Mesenchymal stem cell (in vitro differentiated cells and primary cell): Measurements from ENCODE around the gene TNFRSF1B.

Experiments
- DNase-seq: peaks from one replicate; pipeline ENCODE4 v3.0.0-alpha.2; 2013
- H2AFZ ChIP-seq: one replicate; pipeline ENCODE4 v1.6.1; 2013; ENCODE audit warnings: low read depth, mild to moderate bottlenecking, control low read depth, inconsistent platforms, low read length, moderate library complexity
- H2AK5ac ChIP-seq: 2 replicates; pipeline ENCODE4 v1.6.1; 2013; ENCODE audit warnings: low read length, moderate library complexity, mild to moderate bottlenecking, inconsistent platforms; ENCODE audit not compliant: severe bottlenecking
- H2BK120ac ChIP-seq: one replicate; pipeline ENCODE4 v1.6.1; 2013; ENCODE audit warnings: low read depth, mild to moderate bottlenecking, inconsistent platforms, low read length, moderate library complexity
- H2BK12ac ChIP-seq, 2 experiments: one replicate each; pipeline ENCODE4 v1.6.1; 2013; ENCODE audit warnings: inconsistent platforms in 2 of 2, low read length in 2 of 2, mild to moderate bottlenecking in 2 of 2, moderate library complexity in 2 of 2, control low read depth in 1 of 2
- H2BK15ac ChIP-seq: one replicate; pipeline ENCODE4 v1.6.1; 2013; ENCODE audit warnings: mild to moderate bottlenecking, low read depth, inconsistent platforms; ENCODE audit not compliant: poor library complexity, severe bottlenecking
- H2BK5ac ChIP-seq: 2 replicates; pipeline ENCODE4 v1.6.1; 2013; ENCODE audit warnings: low read depth, mild to moderate bottlenecking, low read length, control low read depth, inconsistent platforms; ENCODE audit not compliant: poor library complexity, severe bottlenecking
- H3K14ac ChIP-seq, 2 experiments: one replicate each; pipeline ENCODE4 v1.6.1; 2013; ENCODE audit warnings: inconsistent platforms in 2 of 2, low read length in 2 of 2, control low read depth in 1 of 2, mild to moderate bottlenecking in 1 of 2, moderate library complexity in 1 of 2
- H3K18ac ChIP-seq, 2 experiments: one replicate each; pipeline ENCODE4 v1.6.1; 2013; ENCODE audit warnings: inconsistent platforms in 2 of 2, low read length in 2 of 2, control low read depth in 1 of 2, low read depth in 1 of 2, mild to moderate bottlenecking in 1 of 2
- H3K23ac ChIP-seq, 2 experiments: one replicate each; pipeline ENCODE4 v1.6.1; 2013; ENCODE audit warnings: inconsistent platforms in 2 of 2, low read length in 2 of 2, mild to moderate bottlenecking in 2 of 2, moderate library complexity in 2 of 2, control low read depth in 1 of 2
- H3K27ac ChIP-seq: 2 replicates; pipeline ENCODE4 v1.5.1; 2013; ENCODE audit warnings: mild to moderate bottlenecking, moderate library complexity, low read length, control low read depth, inconsistent platforms; ENCODE audit not compliant: poor library complexity, severe bottlenecking
- H3K27me3 ChIP-seq, 2 experiments: 2 replicates each; pipeline versions ENCODE4 v1.6.1 to v1.7.0; 2013; ENCODE audit warnings: low read length in 2 of 2, mild to moderate bottlenecking in 2 of 2, moderate library complexity in 2 of 2, control low read depth in 1 of 2, inconsistent platforms in 1 of 2; ENCODE audit not compliant: control insufficient read depth in 1 of 2, insufficient read depth in 1 of 2
- H3K36me3 ChIP-seq, 2 experiments: 2 replicates each; pipeline versions ENCODE4 v1.6.1 to v1.7.0; 2013; ENCODE audit warnings: low read length in 2 of 2, control low read depth in 1 of 2, inconsistent platforms in 1 of 2, low read depth in 1 of 2, mild to moderate bottlenecking in 1 of 2; ENCODE audit not compliant: insufficient read depth in 2 of 2, control insufficient read depth in 1 of 2
- H3K4ac ChIP-seq, 2 experiments: one replicate each; pipeline ENCODE4 v1.6.1; 2013; ENCODE audit warnings: inconsistent platforms in 2 of 2, low read length in 2 of 2, mild to moderate bottlenecking in 2 of 2, moderate library complexity in 2 of 2, control low read depth in 1 of 2, low read depth in 1 of 2
- H3K4me1 ChIP-seq: 2 replicates; pipeline ENCODE4 v1.6.1; 2013; ENCODE audit warnings: low read depth, low read length, control low read depth; ENCODE audit not compliant: control insufficient read depth, insufficient read depth
- H3K4me2 ChIP-seq: 2 replicates; pipeline ENCODE4 v1.6.1; 2013; ENCODE audit warnings: low read length, mild to moderate bottlenecking, inconsistent platforms; ENCODE audit not compliant: poor library complexity, severe bottlenecking
- H3K4me3 ChIP-seq, 2 experiments: 2 replicates each; pipeline versions ENCODE4 v1.5.1 to v1.7.0; 2013; ENCODE audit warnings: low read length in 2 of 2, mild to moderate bottlenecking in 2 of 2, control low read depth in 1 of 2, low read depth in 1 of 2; ENCODE audit not compliant: insufficient read depth in 1 of 2
- H3K79me1 ChIP-seq: replicated peaks from 2 replicates; pipeline ENCODE4 v1.6.1; 2013; ENCODE audit warnings: mild to moderate bottlenecking, control low read depth, low read length, inconsistent platforms; ENCODE audit not compliant: poor library complexity, severe bottlenecking
- H3K9ac ChIP-seq: 2 replicates; pipeline ENCODE4 v1.7.0; 2013; ENCODE audit warnings: mild to moderate bottlenecking, low read length, moderate library complexity
- H3K9me3 ChIP-seq: 2 replicates; pipeline ENCODE4 v1.7.0; 2013; ENCODE audit warnings: mild to moderate bottlenecking, low read length; ENCODE audit not compliant: control insufficient read depth
- H4K8ac ChIP-seq: one replicate; pipeline ENCODE4 v1.6.1; 2013; ENCODE audit warnings: inconsistent platforms, mild to moderate bottlenecking, low read length, moderate library complexity
- H4K91ac ChIP-seq: one replicate; pipeline ENCODE4 v1.6.1; 2013; ENCODE audit warnings: mild to moderate bottlenecking, low read length, inconsistent platforms
- WGBS: methylation state at CpG from one replicate; pipeline ENCODE4 v1.1.7; 2013; ENCODE audit warnings: mixed read lengths; 5-methylcytosine and 5-hydroxymethylcytosine counted together

Gene TNFRSF1B

GRCh38 chr1:12172042-12172851 is 5.5 kb downstream of the TNFRSF1B start:
- Histone ChIP-seq H3K9me3 (no peaks in the 10 kb centered on the region), H3K18ac (peak overlapping the region in 1 of 2 experiments; percentile 29), H3K14ac (no peak overlapping the region), H2BK5ac (no peak overlapping the region), H3K27me3 (peaks cover 0 to 3% of the 10 kb centered on the region in 2 experiments), H2AFZ (no peak overlapping the region), H2BK120ac (no peak overlapping the region), H3K9ac (no peak overlapping the region), H3K79me1 (no peaks in the 10 kb centered on the region), H4K91ac (peak overlapping the region; percentile 14), H4K8ac (no peak overlapping the region), H3K4me1 (peaks cover 18% of the 10 kb centered on the region), H2BK12ac (peak overlapping the region; percentile 38 to 84), H3K27ac (no peak overlapping the region), H3K4me2 (no peak overlapping the region), H3K4me3 (no peak overlapping the region), H3K23ac (no peak overlapping the region), H2AK5ac (no peak overlapping the region), H3K4ac (no peak overlapping the region), H3K36me3 (no peaks in the 10 kb centered on the region), H2BK15ac (no peak overlapping the region)
- WGBS = 86% methylated on average over 14 of the region's 14 CpGs
- no peak for DNase-seq

DNA sequence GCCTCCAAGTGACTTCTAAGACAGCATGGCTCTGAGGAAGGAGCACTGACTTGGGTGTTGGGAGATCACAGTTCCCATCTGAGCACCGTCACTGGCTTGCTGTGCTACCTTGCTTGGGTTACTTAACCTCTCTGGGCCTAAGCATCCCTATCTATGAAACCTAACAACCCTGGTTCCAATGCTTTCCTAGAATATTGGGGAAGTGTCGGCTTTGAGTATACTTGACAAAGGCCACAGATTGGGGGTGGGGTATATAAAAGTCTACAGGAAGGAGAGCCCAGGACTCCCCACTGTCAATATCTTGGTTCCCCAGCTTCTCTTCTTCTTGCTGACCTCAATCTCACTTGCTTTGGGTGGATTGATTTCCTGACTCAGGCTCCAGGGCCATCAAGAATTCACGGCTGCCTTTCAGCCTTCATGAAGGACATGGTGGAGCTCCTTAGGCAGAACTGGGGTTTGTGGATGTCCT is 6.3 kb downstream of the TNFRSF1B start:
- WGBS = 87% methylated on average over 3 of the region's 3 CpGs
- Histone ChIP-seq H4K91ac (peak overlapping the region; percentile 24), H2BK120ac (no peak overlapping the region), H4K8ac (no peak overlapping the region), H3K4me3 (no peak overlapping the region), H2BK15ac (peak overlapping the region; percentile 33), H2AK5ac (no peak overlapping the region), H3K18ac (peak overlapping the region in 1 of 2 experiments; percentile 85), H3K9ac (peak overlapping the region; percentile 15), H3K4me2 (no peak overlapping the region), H3K27me3 (no peaks in the 10 kb centered on the region), H3K14ac (no peak overlapping the region), H3K9me3 (no peaks in the 10 kb centered on the region), H2BK12ac (peak overlapping the region; percentile 15 to 95), H3K36me3 (no peaks in the 10 kb centered on the region), H3K4me1 (peaks cover 20% of the 10 kb centered on the region), H3K23ac (no peak overlapping the region), H3K4ac (peak overlapping the region; percentile 39 to 71), H3K27ac (no peak overlapping the region), H3K79me1 (no peaks in the 10 kb centered on the region), H2BK5ac (no peak overlapping the region), H2AFZ (no peak overlapping the region)
- no peak for DNase-seq

DNA sequence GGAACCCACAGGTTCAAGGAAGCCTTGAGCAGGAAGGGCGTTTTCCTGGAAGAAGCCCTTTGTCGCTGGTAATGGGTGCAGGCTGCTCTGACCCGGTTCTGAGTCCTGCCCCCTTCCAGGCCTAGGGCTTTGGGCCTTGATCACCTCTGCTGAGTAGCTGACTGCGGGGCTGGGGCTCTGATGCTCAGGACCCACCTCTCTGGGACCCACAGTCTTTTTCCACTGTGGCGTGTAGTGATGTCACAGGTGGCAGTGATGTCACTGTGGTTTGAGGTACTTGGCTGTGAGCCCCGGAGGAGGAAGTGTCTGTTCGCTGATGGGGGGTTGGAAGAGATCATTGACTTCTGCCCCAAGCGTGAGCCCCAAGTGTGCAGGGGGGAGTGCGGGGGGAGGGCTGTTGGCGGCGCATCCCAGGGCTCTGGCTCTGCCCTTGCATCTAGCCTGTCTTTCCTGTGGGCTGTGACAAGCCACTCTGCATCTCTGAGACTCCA is 6.9 kb downstream of the TNFRSF1B start:
- Histone ChIP-seq H3K23ac (no peak overlapping the region), H3K4me1 (peaks cover 21% of the 10 kb centered on the region), H3K4me2 (no peak overlapping the region), H2AK5ac (no peak overlapping the region), H3K36me3 (no peaks in the 10 kb centered on the region), H4K8ac (no peak overlapping the region), H4K91ac (peak overlapping the region; percentile 24), H3K14ac (peak overlapping the region in 1 of 2 experiments; percentile 6), H2BK5ac (no peak overlapping the region), H3K9ac (no peak overlapping the region), H3K27me3 (no peaks in the 10 kb centered on the region), H3K4me3 (no peak overlapping the region), H2BK120ac (no peak overlapping the region), H2AFZ (no peak overlapping the region), H2BK15ac (peak overlapping the region; percentile 33), H3K27ac (no peak overlapping the region), H3K79me1 (no peaks in the 10 kb centered on the region), H2BK12ac (peak overlapping the region; percentile 15 to 95), H3K9me3 (no peaks in the 10 kb centered on the region), H3K18ac (peak overlapping the region in 1 of 2 experiments; percentile 85), H3K4ac (peak overlapping the region; percentile 39 to 71)
- DNase-seq = peak; percentile 35
- 84% methylated on average over 10 of the region's 11 CpGs for WGBS
